Measurements from ENCODE around the gene TPCN2. TPM values are rescaled to one million over a fixed set of nuclear protein-coding genes. Genes with fewer than 3 reads are reported as not detected.

TPCN2 gene
- total and polyA plus RNA-seq, 2 of the 4 experiments (the other 2 are of a cell fraction), result 3.4 to 8.0 TPM

GRCh38 chr11:69000831-69001242, 47.9 kb upstream of the TPCN2 start:
- H4K20me1 ChIP-seq (ENCODE audit: insufficient read depth, low read length), result no peaks in the 10 kb centered on the region; the same call in 1 of the 2 replicates
- H2BK15ac ChIP-seq (ENCODE audit: low read depth, low read length), result no peak overlapping the region
- no peak overlapping the region for H3K23ac ChIP-seq (ENCODE audit: low read depth, low read length)
- H3K14ac ChIP-seq (replicated peaks; ENCODE audit: low read depth, low read length), result peak overlapping the region; percentile 58; the same call in 1 of the 2 replicates
- CTCF ChIA-PET, result interaction anchor here (1.1 kb wide), 1 partner anchor 12 kb away, joined by 6 read pairs; the partner anchor contains the start of gene MRGPRF
- H3K4me1 ChIP-seq (ENCODE audit: control insufficient read depth, insufficient read depth, low read length), result peaks cover 26% of the 10 kb centered on the region
- H3K56ac ChIP-seq (ENCODE audit: extremely low read depth, insufficient read depth, low read length), result no peak overlapping the region
- in situ Hi-C loops (cut with MboI; ENCODE audit: low sequenced_read_pairs), result no loop called here
- intact Hi-C loops (cut with micrococcal nuclease), result loop anchor here (5.0 kb wide), 1 partner anchor 99 kb away; the partner anchor contains the start of genes IGHMBP2 and MRPL21
- H4K5ac ChIP-seq (ENCODE audit: low read depth, low read length), result peak overlapping the region; percentile 0; the same call in 1 of the 2 replicates
- H2AK5ac ChIP-seq (ENCODE audit: low read depth, low read length), result peak overlapping the region; percentile 77; the same call in 1 of the 2 replicates
- peaks cover 10% of the 10 kb centered on the region; the same call in 1 of the 2 replicates for H3K9me1 ChIP-seq (ENCODE audit: insufficient read depth, low read length)
- no peak overlapping the region; the same call in 1 of the 2 replicates for H3K4me2 ChIP-seq (ENCODE audit: low read depth, low read length)
- no peak overlapping the region for H3K9ac ChIP-seq (ENCODE audit: low read depth, low read length)
- DNase-seq (peak; percentile 87), ATAC-seq (ENCODE audit: low read depth) (peak; percentile 73)
- peak overlapping the region; percentile 88 for H3K4ac ChIP-seq (ENCODE audit: low read depth, low read length)
- POLR2A ChIA-PET (ENCODE audit: unreplicated experiment), result interaction anchor here (0.5 to 0.9 kb wide), 2 partner anchors 13 to 78 kb away, joined by 5 to 6 read pairs; partner anchors contain the start of gene MRGPRF
- H3K4me3 ChIP-seq (ENCODE audit: insufficient read depth, low read depth, low read length), result no peak overlapping the region
- H3K27me3 ChIP-seq (ENCODE audit: control insufficient read depth, insufficient read depth, low read length), result no peaks in the 10 kb centered on the region
- peak overlapping the region; percentile 3; the same call in 1 of the 2 replicates for H3K18ac ChIP-seq (ENCODE audit: low read depth, low read length)
- no peak overlapping the region for H2AFZ ChIP-seq (replicated peaks; ENCODE audit: low read length, poor library complexity)
- H3K79me1 ChIP-seq (ENCODE audit: low read depth in 1 of 2, low read length in 2 of 2), result peaks cover 3 to 19% of the 10 kb centered on the region in 2 experiments; a peak in 3 of 4 replicates
- H2BK5ac ChIP-seq (ENCODE audit: low read depth, low read length, poor library complexity, severe bottlenecking), result peak overlapping the region; percentile 22
- H2BK20ac ChIP-seq (ENCODE audit: low read depth, low read length), result no peak overlapping the region
- peak overlapping the region; percentile 54; the same call in 1 of the 2 replicates for H2BK120ac ChIP-seq (ENCODE audit: low read depth, low read length)
- no peak overlapping the region; a peak in 1 of 4 replicates for H4K8ac ChIP-seq (ENCODE audit: low read depth in 2 of 2, low read length in 2 of 2)
- H4K91ac ChIP-seq (ENCODE audit: insufficient read depth, low read depth, low read length), result 0 out of 2 replicates have a peak overlapping the region, but pooled peaks have one; percentile 11
- 30% methylated on average over 4 of the region's 8 CpGs; no CpG with 5 or more reads in 1 of the 2 experiments for WGBS, 2 experiments (ENCODE audit: extremely low coverage in 2 of 2, insufficient read length in 1 of 2)
- H3K9me3 ChIP-seq (ENCODE audit: control insufficient read depth, insufficient read depth, low read length), result no peaks in the 10 kb centered on the region
- H3K36me3 ChIP-seq (ENCODE audit: control insufficient read depth, insufficient read depth, low read length), result peaks cover 32% of the 10 kb centered on the region
- dilution Hi-C loops (cut with HindIII; ENCODE audit: low sequenced_read_pairs, unreplicated experiment), result no loop called here
- peak overlapping the region; percentile 53; the same call in 1 of the 2 replicates for H3K27ac ChIP-seq (ENCODE audit: insufficient read depth, low read length)
- H2AK9ac ChIP-seq (replicated peaks; ENCODE audit: low read depth, low read length, poor library complexity), result peak overlapping the region; percentile 81
- BruUV-seq (replicated peaks), result no TSS peak
- TF ChIP-seq RCOR1 (IDR thresholded peaks at IDR 0.05; ENCODE audit: insufficient replicate concordance, low read length) (no peak), NFE2L2 (IDR thresholded peaks at IDR 0.05; ENCODE audit: low read depth, low read length) (peak; percentile 60; the same call in 1 of the 2 replicates), CEBPB (IDR thresholded peaks at IDR 0.05; ENCODE audit: low read depth, low read length) (no peak), CTCF (conservative IDR thresholded peaks at IDR 0.05; ENCODE audit: low read depth, low read length) (peak; percentile 66), POLR2A (IDR thresholded peaks at IDR 0.05; ENCODE audit: low read depth, low read length) (no peak), RAD21 (IDR thresholded peaks at IDR 0.05; ENCODE audit: low read length) (peak; percentile 62), SMC3 (IDR thresholded peaks at IDR 0.05; ENCODE audit: low read depth, low read length) (peak; percentile 55), BHLHE40 (IDR thresholded peaks at IDR 0.05; ENCODE audit: low read depth, low read length) (no peak), CHD1 (IDR thresholded peaks at IDR 0.05; ENCODE audit: low read depth, low read length) (no peak), RFX5 (IDR thresholded peaks at IDR 0.05; ENCODE audit: low read depth, low read length) (no peak), USF2 (IDR thresholded peaks at IDR 0.05; ENCODE audit: low read depth, low read length) (no peak), ELK1 (IDR thresholded peaks at IDR 0.05; ENCODE audit: borderline replicate concordance, low read depth, low read length) (no peak), MXI1 (IDR thresholded peaks at IDR 0.05; ENCODE audit: borderline replicate concordance, low read depth, low read length) (peak; percentile 66; the same call in 1 of the 2 replicates), MAZ (IDR thresholded peaks at IDR 0.05; ENCODE audit: borderline replicate concordance, low read depth, low read length) (no peak; the same call in 1 of the 2 replicates), MAFK (IDR thresholded peaks at IDR 0.05; ENCODE audit: low read depth, low read length) (no peak)

All from IMR-90 (cell line).